Naive thymus-derived CD4-positive, alpha-beta T cell (primary cell): ENCODE measurements around the gene LCN6. TPM values are rescaled to one million over a fixed set of nuclear protein-coding genes. Genes with fewer than 3 reads are reported as not detected.
"Not testable (repeated sequence)": the region's sequence is repeated elsewhere in the genome, so short reads cannot be mapped to it uniquely, and the experiment has no call there.

Experiments used
- ATAC-seq: fragments of 150-1000 bp; cut with Tn5 transposase; 2 replicates; pipeline ENCODE4 v1.10.0; 2021; ENCODE audit warnings: mild to moderate bottlenecking, moderate library complexity
- CTCF ChIA-PET: fragments of 350-600 bp; sonication (Branson Sonifier 250); formaldehyde crosslinking; loops from one replicate; lab custom pipeline; 2021; ENCODE audit warnings: antibody characterized with exemption; lab: Charles Lee
- POLR2A ChIA-PET: fragments of 350-600 bp; sonication (Branson Sonifier 250); formaldehyde crosslinking; loops from one replicate; lab custom pipeline; 2021; ENCODE audit warnings: antibody characterized with exemption, inconsistent platforms; lab: Charles Lee
- DNase-seq, 9 donors: peaks; one replicate each; pipeline versions ENCODE4 v3.0.0 to v3.0.0-alpha.2; 2020 to 2022; ENCODE audit warnings: mixed read lengths in 1 of 9
- H3K27ac ChIP-seq: one replicate; pipeline ENCODE4 v1.7.0; 2013; ENCODE audit warnings: mild to moderate bottlenecking, low read depth, low read length, moderate library complexity
- H3K27me3 ChIP-seq, 2 donors: one replicate each; pipeline ENCODE4 v1.7.0; 2013; ENCODE audit warnings: low read length in 2 of 2, mild to moderate bottlenecking in 2 of 2, moderate library complexity in 2 of 2; ENCODE audit not compliant: control insufficient read depth in 2 of 2, insufficient read depth in 2 of 2
- H3K36me3 ChIP-seq, 3 experiments: 1 replicate in 2 of 3; 2 replicates in 1 of 3; pipeline ENCODE4 v1.7.0; 2013; ENCODE audit warnings: low read length in 3 of 3, mild to moderate bottlenecking in 3 of 3, moderate library complexity in 1 of 3; ENCODE audit not compliant: insufficient read depth in 3 of 3, control insufficient read depth in 2 of 3
- H3K4me1 ChIP-seq, 2 donors: one replicate each; pipeline ENCODE4 v1.7.0; 2013; ENCODE audit warnings: low read length in 2 of 2, mild to moderate bottlenecking in 2 of 2, moderate library complexity in 1 of 2; ENCODE audit not compliant: control insufficient read depth in 2 of 2, insufficient read depth in 2 of 2
- H3K4me3 ChIP-seq: 2 replicates; pipeline ENCODE4 v1.7.0; 2013; ENCODE audit warnings: mild to moderate bottlenecking, low read length
- H3K9me3 ChIP-seq, 3 experiments: 1 replicate in 2 of 3; 2 replicates in 1 of 3; pipeline ENCODE4 v1.7.0; 2013; ENCODE audit warnings: low read length in 3 of 3; ENCODE audit not compliant: control insufficient read depth in 2 of 3
- H3K27ac Mint-ChIP-seq, 9 donors: one replicate each; pipeline ENCODE4 v1.8.0; 2020 to 2022; ENCODE audit warnings: mixed read lengths in 9 of 9, mild to moderate bottlenecking in 8 of 9, moderate library complexity in 5 of 9, inconsistent platforms in 2 of 9
- H3K27me3 Mint-ChIP-seq, 5 donors: one replicate each; pipeline ENCODE4 v1.8.0; 2021 to 2022; ENCODE audit warnings: mixed read lengths in 5 of 5, mild to moderate bottlenecking in 1 of 5
- H3K36me3 Mint-ChIP-seq, 5 donors: one replicate each; pipeline ENCODE4 v1.8.0; 2020 to 2022; ENCODE audit warnings: mixed read lengths in 5 of 5, mild to moderate bottlenecking in 3 of 5, inconsistent platforms in 1 of 5
- H3K4me1 Mint-ChIP-seq, 7 donors: one replicate each; pipeline ENCODE4 v1.8.0; 2020 to 2022; ENCODE audit warnings: mixed read lengths in 7 of 7, mild to moderate bottlenecking in 3 of 7, inconsistent platforms in 1 of 7
- H3K4me3 Mint-ChIP-seq, 10 donors: one replicate each; pipeline ENCODE4 v1.8.0; 2020 to 2022; ENCODE audit warnings: mild to moderate bottlenecking in 10 of 10, mixed read lengths in 10 of 10, moderate library complexity in 6 of 10, inconsistent platforms in 2 of 10
- H3K9me3 Mint-ChIP-seq, 11 donors: one replicate each; pipeline ENCODE4 v1.8.0; 2020 to 2022; ENCODE audit warnings: mixed read lengths in 11 of 11, mild to moderate bottlenecking in 4 of 11, inconsistent platforms in 1 of 11, moderate library complexity in 1 of 11
- intact Hi-C, 2 donors: fragments of 100-400 bp; cut with micrococcal nuclease; formaldehyde crosslinking; loops; one replicate each; pipeline ENCODE4 v1.15.1; 2023
- polyA plus RNA-seq, 2 donors: library from polyadenylated mRNA; unstranded; fragments of 300-500 nt; fragmentation: Illumina TruSeq; gene quantifications; one replicate each; pipeline ENCODE4 v1.2.3, GENCODE V29; 2021
- total RNA-seq, 6 experiments: library from RNA in 5 of 6; stranded (reverse) in 5 of 6; gene quantifications; 1 replicate in 5 of 6; 2 replicates in 1 of 6; pipeline ENCODE4 v1.2.3 and lab custom pipeline; 2021 to 2026

The LCN6 gene
- total and polyA plus RNA-seq, 7 experiments from 2014 or later, result not detected

DNA sequence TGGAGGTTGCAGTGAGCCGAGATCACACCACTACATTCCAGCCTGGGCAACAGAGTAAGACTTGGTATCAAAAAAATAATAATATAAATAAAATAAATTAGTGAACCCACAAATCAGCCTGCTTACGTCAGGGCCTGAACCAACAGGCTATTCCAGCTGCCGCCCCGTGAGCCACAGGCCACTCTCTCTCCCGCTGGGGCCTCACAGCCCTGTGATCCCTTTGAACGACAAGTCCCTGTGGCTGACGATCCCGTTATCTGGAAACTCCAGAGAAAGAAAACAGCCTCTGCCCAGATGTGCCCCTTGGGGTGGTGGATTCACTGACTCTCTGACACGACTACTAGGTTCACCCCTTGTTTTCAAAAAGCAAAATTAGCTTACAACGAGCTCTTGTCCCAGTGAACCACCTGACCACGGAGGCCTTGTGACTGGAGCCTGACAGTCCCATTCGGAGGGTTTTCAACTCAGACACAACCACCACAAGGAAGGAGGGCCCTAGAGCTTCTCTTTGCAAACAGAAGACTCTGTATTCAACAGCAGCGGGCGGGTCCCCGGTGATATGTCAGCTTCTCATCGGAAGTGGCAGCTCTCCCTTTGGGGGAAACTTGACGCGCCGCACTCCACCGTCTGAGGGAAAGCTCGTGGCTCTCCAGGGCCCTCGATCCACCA is 40.3 kb downstream of the LCN6 start:
- no peaks in the 10 kb centered on the region for H3K36me3 Mint-ChIP-seq
- ChIA-PET CTCF (no interaction called here), POLR2A (no interaction called here)
- no peak overlapping the region for H3K4me3 Mint-ChIP-seq
- no peak for DNase-seq
- ATAC-seq, result no peak
- H3K9me3 Mint-ChIP-seq, result no peaks in the 10 kb centered on the region
- Histone ChIP-seq H3K27me3 (peaks cover 0 to 4% of the 10 kb centered on the region in 2 donors), H3K9me3 (no peaks in the 10 kb centered on the region), H3K4me3 (no peak overlapping the region), H3K27ac (no peak overlapping the region), H3K36me3 (no peaks in the 10 kb centered on the region), H3K4me1 (no peaks in the 10 kb centered on the region)
- peak overlapping the region in 1 of 9 donors; percentile 49 for H3K27ac Mint-ChIP-seq
- peaks cover 15 to 40% (median 23%) of the 10 kb centered on the region in 5 donors for H3K27me3 Mint-ChIP-seq
- intact Hi-C loops, result no loop called here
- peaks cover 0 to 8% (median 5%) of the 10 kb centered on the region in 7 donors for H3K4me1 Mint-ChIP-seq

DNA sequence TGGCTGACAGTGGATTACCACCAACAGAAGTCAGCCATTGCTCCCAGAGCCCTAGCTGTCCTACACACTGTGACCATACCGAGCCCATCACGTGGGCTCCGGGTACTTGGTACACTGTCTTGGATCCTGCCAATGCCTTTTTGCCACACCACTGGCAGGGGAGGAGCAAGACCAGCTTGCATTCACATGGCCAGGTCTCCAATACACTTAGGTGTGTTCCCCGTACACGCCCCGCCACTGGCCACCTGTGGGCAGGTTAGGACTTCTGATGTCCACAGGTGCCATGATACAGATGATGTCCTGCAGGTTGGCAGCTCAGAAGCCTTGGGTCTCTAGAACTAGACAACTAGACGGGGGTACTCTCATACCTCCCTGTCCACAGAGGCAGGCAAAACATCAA is 41.3 kb downstream of the LCN6 start:
- H3K36me3 Mint-ChIP-seq, result no peaks in the 10 kb centered on the region
- intact Hi-C loops, result no loop called here
- POLR2A ChIA-PET, result no interaction called here

DNA sequence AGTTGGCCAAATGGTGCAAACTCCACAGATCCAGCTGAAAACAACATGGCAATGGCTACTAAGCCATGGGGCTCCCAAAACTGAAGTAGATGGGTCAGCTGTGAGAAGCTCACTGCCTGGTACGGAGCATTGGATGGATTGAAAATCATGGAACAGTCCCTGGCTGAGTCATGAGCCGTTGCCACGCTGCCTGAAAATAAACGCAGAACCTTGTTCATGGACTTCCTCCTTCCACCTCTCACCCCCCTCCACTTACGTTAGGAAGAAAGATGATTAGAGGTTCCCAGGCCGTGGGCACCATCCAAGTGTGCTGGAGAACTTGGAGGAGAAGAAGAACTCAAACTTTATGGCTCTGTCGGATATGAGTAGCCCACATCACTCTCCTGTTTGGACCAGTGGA is 42.8 kb downstream of the LCN6 start:
- no peak overlapping the region for H3K4me3 Mint-ChIP-seq
- CTCF ChIA-PET, result no interaction called here
- intact Hi-C loops, result no loop called here

More for the DNA sequence above, 41.3 kb downstream of the LCN6 start:
- Histone ChIP-seq H3K27me3 (peaks cover 0 to 3% of the 10 kb centered on the region in 2 donors), H3K36me3 (no peaks in the 10 kb centered on the region), H3K4me1 (no peaks in the 10 kb centered on the region), H3K27ac (no peak overlapping the region), H3K9me3 (no peaks in the 10 kb centered on the region), H3K4me3 (no peak overlapping the region)
- Mint-ChIP-seq H3K27me3 (peaks cover 15 to 43% (median 23%) of the 10 kb centered on the region in 5 donors), H3K4me1 (peaks cover 0 to 8% (median 5%) of the 10 kb centered on the region in 7 donors), H3K9me3 (no peaks in the 10 kb centered on the region), H3K4me3 (no peak overlapping the region), H3K27ac (no peak overlapping the region)
- ATAC-seq (no peak), DNase-seq (no peak)
- CTCF ChIA-PET, result no interaction called here

GRCh38 chr9:136704741-136705140 is 43.6 kb downstream of the LCN6 start:
- POLR2A ChIA-PET, H3K4me3 Mint-ChIP-seq, intact Hi-C loops, H3K27ac ChIP-seq, H3K4me3 ChIP-seq, H3K36me3 Mint-ChIP-seq, ATAC-seq, DNase-seq, CTCF ChIA-PET, H3K27me3 ChIP-seq, H3K9me3 Mint-ChIP-seq, H3K27ac Mint-ChIP-seq, H3K36me3 ChIP-seq, H3K9me3 ChIP-seq: not testable (repeated sequence)
- peaks cover 7 to 22% (median 14%) of the 10 kb centered on the region in 7 donors for H3K4me1 Mint-ChIP-seq
- H3K4me1 ChIP-seq, result peaks cover 7 to 17% of the 10 kb centered on the region in 2 donors
- H3K27me3 Mint-ChIP-seq, result peaks cover 0 to 28% (median 7%) of the 10 kb centered on the region in 5 donors

More for the DNA sequence above, 42.8 kb downstream of the LCN6 start:
- no peak overlapping the region for H3K27ac ChIP-seq
- H3K4me3 ChIP-seq, result no peak overlapping the region
- peaks cover 3 to 17% (median 11%) of the 10 kb centered on the region in 7 donors for H3K4me1 Mint-ChIP-seq
- H3K9me3 Mint-ChIP-seq, result no peaks in the 10 kb centered on the region
- peaks cover 3 to 36% (median 11%) of the 10 kb centered on the region in 5 donors for H3K27me3 Mint-ChIP-seq
- DNase-seq (no peak), ATAC-seq (peak; percentile 22)
- peaks cover 7 to 12% of the 10 kb centered on the region in 2 donors for H3K4me1 ChIP-seq
- POLR2A ChIA-PET, result interaction anchor here (0.7 kb wide), 1 partner anchor 23 kb away, joined by 4 read pairs; no protein-coding TSS in a partner anchor
- H3K27me3 ChIP-seq, result no peaks in the 10 kb centered on the region
- H3K36me3 ChIP-seq, result no peaks in the 10 kb centered on the region
- H3K36me3 Mint-ChIP-seq, result no peaks in the 10 kb centered on the region
- H3K27ac Mint-ChIP-seq, result no peak overlapping the region
- H3K9me3 ChIP-seq, result no peaks in the 10 kb centered on the region

DNA sequence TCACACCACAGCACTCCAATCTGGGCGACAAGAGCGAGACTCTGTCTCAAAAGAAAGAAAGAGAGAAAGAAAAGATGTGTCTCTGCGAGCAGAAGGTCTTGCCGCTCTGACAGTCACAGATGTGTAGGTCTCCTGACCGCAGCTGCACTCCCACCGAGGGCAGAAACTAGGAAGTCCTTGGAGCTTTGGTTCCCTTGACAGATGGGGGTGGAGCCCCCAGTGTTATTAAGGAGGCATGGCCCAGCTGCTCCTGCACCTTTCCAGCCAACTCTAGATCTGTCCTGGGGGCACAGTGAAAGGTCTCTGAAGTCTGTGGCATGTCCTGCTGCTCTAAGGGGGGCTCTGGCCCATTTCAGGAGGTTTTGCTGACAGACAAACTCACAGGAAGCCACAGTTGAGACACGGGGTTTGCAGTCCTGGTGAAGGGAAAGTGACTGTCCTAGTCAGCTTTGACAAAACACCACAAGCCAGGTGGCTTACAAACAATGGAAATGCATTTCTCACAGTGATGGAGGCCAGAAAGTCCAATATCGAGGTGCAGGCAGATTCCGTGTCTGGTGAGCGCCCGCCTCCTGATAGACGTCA is 45.0 kb downstream of the LCN6 start:
- Mint-ChIP-seq H3K27ac (peak overlapping the region in 1 of 9 donors; percentile 2), H3K27me3 (peaks cover 0 to 30% (median 5%) of the 10 kb centered on the region in 5 donors), H3K9me3 (peaks cover 0 to 2% (median 0%) of the 10 kb centered on the region in 11 donors), H3K36me3 (no peaks in the 10 kb centered on the region), H3K4me3 (no peak overlapping the region), H3K4me1 (peaks cover 7 to 22% (median 14%) of the 10 kb centered on the region in 7 donors)
- no peaks in the 10 kb centered on the region for H3K27me3 ChIP-seq
- intact Hi-C loops, result no loop called here
- no peak overlapping the region for H3K27ac ChIP-seq
- DNase-seq (no peak), ATAC-seq (no peak)
- H3K36me3 ChIP-seq, result no peaks in the 10 kb centered on the region
- no peak overlapping the region for H3K4me3 ChIP-seq
- ChIA-PET CTCF (no interaction called here), POLR2A (no interaction called here)
- peaks cover 7 to 17% of the 10 kb centered on the region in 2 donors for H3K4me1 ChIP-seq
- no peaks in the 10 kb centered on the region for H3K9me3 ChIP-seq

DNA sequence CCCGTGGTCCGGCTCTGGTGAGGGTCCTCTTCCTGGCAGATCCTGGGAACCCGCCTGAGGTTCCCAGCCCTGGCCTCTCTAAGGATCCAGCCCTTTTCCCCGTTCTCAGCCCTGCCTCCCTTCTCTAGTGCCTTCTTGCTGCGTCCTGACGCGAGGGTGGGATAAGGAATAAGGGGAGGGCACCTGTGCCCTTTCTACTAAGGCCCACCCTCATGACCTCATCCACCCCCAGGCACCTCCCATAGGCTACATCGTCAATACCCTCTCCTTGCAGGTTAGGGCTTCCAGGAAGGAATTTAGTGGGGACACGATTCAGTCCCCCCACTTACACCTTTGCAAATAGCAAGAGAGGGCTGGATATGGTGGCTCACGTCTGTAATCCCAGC is 46.7 kb downstream of the LCN6 start:
- ChIA-PET CTCF (no interaction called here), POLR2A (interaction anchor here (5.2 kb wide), 1 partner anchor 27 kb away, joined by 19 read pairs; no protein-coding TSS in a partner anchor)
- Histone ChIP-seq H3K27ac (no peak overlapping the region), H3K9me3 (no peaks in the 10 kb centered on the region), H3K27me3 (no peaks in the 10 kb centered on the region), H3K4me1 (peaks cover 7 to 17% of the 10 kb centered on the region in 2 donors), H3K36me3 (no peaks in the 10 kb centered on the region), H3K4me3 (peak overlapping the region; percentile 65)
- DNase-seq, result peak in 1 of 9 donors; percentile 18
- intact Hi-C loops, result loop anchor here (1.0 to 2.0 kb wide), 2 partner anchors 27 kb away; no protein-coding TSS in a partner anchor
- Mint-ChIP-seq H3K9me3 (peaks cover 0 to 2% (median 0%) of the 10 kb centered on the region in 11 donors), H3K27ac (peak overlapping the region in 5 of 9 donors; percentile 56 to 89 (median 75)), H3K36me3 (no peaks in the 10 kb centered on the region), H3K4me1 (peaks cover 10 to 25% (median 14%) of the 10 kb centered on the region in 7 donors), H3K4me3 (peak overlapping the region in 9 of 10 donors; percentile 51 to 91 (median 83)), H3K27me3 (peaks cover 0 to 29% (median 5%) of the 10 kb centered on the region in 5 donors)
- no peak for ATAC-seq
